WTC11 (cell line): ENCODE data around the gene DHX8. TPM values are rescaled to one million over a fixed set of nuclear protein-coding genes. Genes with fewer than 3 reads are reported as not detected.
"Not testable (repeated sequence)": the region's sequence is repeated elsewhere in the genome, so short reads cannot be mapped to it uniquely, and the experiment has no call there.

Experiments used
- ATAC-seq: fragments of 200-7000 bp; cut with Tn5 transposase; 2 replicates; pipeline ENCODE4 v1.10.0; 2021; ENCODE audit warnings: mild to moderate bottlenecking, moderate library complexity
- CTCF ChIA-PET: fragments of 300-600 bp; sonication (Branson Sonifier 250); formaldehyde crosslinking; loops from one replicate; lab custom pipeline; 2021; ENCODE audit warnings: antibody characterized with exemption; lab: Charles Lee
- POLR2A ChIA-PET: fragments of 350-600 bp; sonication (Branson Sonifier 250); formaldehyde crosslinking; loops from one replicate; lab custom pipeline; 2021; ENCODE audit warnings: antibody characterized with exemption; lab: Charles Lee
- DNase-seq: peaks from one replicate; pipeline ENCODE4 v3.0.0; 2021; ENCODE audit warnings: low spot score
- H3K27ac Mint-ChIP-seq: 2 replicates; pipeline ENCODE4 v1.8.0; 2021; ENCODE audit warnings: mixed read lengths
- H3K27me3 Mint-ChIP-seq: 2 replicates; pipeline ENCODE4 v1.8.0; 2021; ENCODE audit warnings: low read depth, mild to moderate bottlenecking, moderate library complexity, mixed read lengths
- H3K36me3 Mint-ChIP-seq: 2 replicates; pipeline ENCODE4 v1.8.0; 2021; ENCODE audit warnings: mixed read lengths
- H3K4me1 Mint-ChIP-seq: 2 replicates; pipeline ENCODE4 v1.8.0; 2022; ENCODE audit warnings: mixed read lengths
- H3K4me3 Mint-ChIP-seq: 2 replicates; pipeline ENCODE4 v1.8.0; 2021; ENCODE audit warnings: mild to moderate bottlenecking, moderate library complexity, mixed read lengths
- H3K9me3 Mint-ChIP-seq: 2 replicates; pipeline ENCODE4 v1.8.0; 2021; ENCODE audit warnings: mixed read lengths
- ATF1 ChIP-seq: sonication (generic); formaldehyde crosslinking; IDR thresholded peaks from 2 replicates; pipeline ENCODE4 v1.8.1; 2023; ENCODE audit warnings: mild to moderate bottlenecking, moderate library complexity, missing genetic modification reagents
- CBFB ChIP-seq: sonication (generic); formaldehyde crosslinking; IDR thresholded peaks from 2 replicates; pipeline ENCODE4 v1.8.1; 2022; ENCODE audit warnings: mild to moderate bottlenecking, low read depth, missing genetic modification reagents
- IRF2 ChIP-seq: sonication (generic); formaldehyde crosslinking; IDR thresholded peaks from 2 replicates; pipeline ENCODE4 v1.8.0; 2022; ENCODE audit warnings: low read depth, missing genetic modification reagents, borderline replicate concordance
- JAZF1 ChIP-seq: fragments of 250-450 bp; sonication (Bioruptor Pico); IDR thresholded peaks from 2 replicates; pipeline ENCODE4 v1.9.0; 2021; ENCODE audit warnings: moderate library complexity, mild to moderate bottlenecking, inconsistent platforms
- KAT7 ChIP-seq: sonication (generic); formaldehyde crosslinking; IDR thresholded peaks from 2 replicates; pipeline ENCODE4 v1.8.1; 2023; ENCODE audit warnings: missing genetic modification reagents, mild to moderate bottlenecking, borderline replicate concordance
- MAX ChIP-seq: sonication (generic); formaldehyde crosslinking; IDR thresholded peaks from 2 replicates; pipeline ENCODE4 v1.8.0; 2022; ENCODE audit warnings: mild to moderate bottlenecking, missing genetic modification reagents
- NFATC4 ChIP-seq: fragments of 250-450 bp; sonication (Bioruptor Pico); IDR thresholded peaks from 2 replicates; pipeline ENCODE4 v1.9.0; 2021; ENCODE audit warnings: mild to moderate bottlenecking
- NFE2L1 ChIP-seq: sonication (generic); formaldehyde crosslinking; IDR thresholded peaks from 2 replicates; pipeline ENCODE4 v1.8.1; 2023; ENCODE audit warnings: missing genetic modification reagents
- NR1H2 ChIP-seq: sonication (generic); formaldehyde crosslinking; IDR thresholded peaks from 2 replicates; pipeline ENCODE4 v1.9.0; 2021; ENCODE audit warnings: mild to moderate bottlenecking, moderate library complexity, missing genetic modification reagents
- PRRX2 ChIP-seq: fragments of 250-450 bp; sonication (Bioruptor Pico); IDR thresholded peaks from 2 replicates; pipeline ENCODE4 v1.8.0; 2021; ENCODE audit warnings: mild to moderate bottlenecking
- RELA ChIP-seq: sonication (generic); formaldehyde crosslinking; IDR thresholded peaks from 2 replicates; pipeline ENCODE4 v1.8.1; 2022; ENCODE audit warnings: missing genetic modification reagents, mild to moderate bottlenecking, borderline replicate concordance
- SMAD3 ChIP-seq: sonication (generic); formaldehyde crosslinking; IDR thresholded peaks from 2 replicates; pipeline ENCODE4 v1.8.0; 2022; ENCODE audit warnings: missing genetic modification reagents, mild to moderate bottlenecking, borderline replicate concordance
- TEAD4 ChIP-seq: sonication (generic); formaldehyde crosslinking; IDR thresholded peaks from 2 replicates; pipeline ENCODE4 v1.8.0; 2022; ENCODE audit warnings: mild to moderate bottlenecking, missing genetic modification reagents
- ZBTB43 ChIP-seq: sonication (generic); formaldehyde crosslinking; IDR thresholded peaks from 2 replicates; pipeline ENCODE4 v1.8.1; 2023; ENCODE audit warnings: mild to moderate bottlenecking, missing genetic modification reagents
- ZNF263 ChIP-seq: sonication (generic); formaldehyde crosslinking; IDR thresholded peaks from 2 replicates; pipeline ENCODE4 v1.8.1; 2022; ENCODE audit warnings: low read depth, mild to moderate bottlenecking, moderate library complexity, missing genetic modification reagents
- total RNA-seq: library from RNA; stranded (reverse); gene quantifications from 3 replicates; pipeline ENCODE4 v1.2.3, GENCODE V29; 2021
- TF ChIP-seq, protein P1 (sequence below): sonication (generic); formaldehyde crosslinking; IDR thresholded peaks from 2 replicates; pipeline ENCODE4 v1.8.0; 2023; ENCODE audit warnings: missing genetic modification reagents
- TF ChIP-seq, protein P2 (sequence below): sonication (generic); formaldehyde crosslinking; IDR thresholded peaks from 2 replicates; pipeline ENCODE4 v1.8.1; 2023; ENCODE audit warnings: mild to moderate bottlenecking, missing genetic modification reagents, moderate library complexity
- TF ChIP-seq, protein P3 (sequence below): sonication (generic); formaldehyde crosslinking; conservative IDR thresholded peaks from 2 replicates; pipeline ENCODE4 v1.8.1; 2023; ENCODE audit warnings: mild to moderate bottlenecking, low read depth, missing genetic modification reagents, moderate library complexity
- TF ChIP-seq, protein P4 (sequence below): fragments of 250-450 bp; sonication (Bioruptor Pico); IDR thresholded peaks from 2 replicates; pipeline ENCODE4 v1.8.0; 2021; ENCODE audit warnings: mild to moderate bottlenecking
- TF ChIP-seq, protein P5 (sequence below): sonication (generic); formaldehyde crosslinking; IDR thresholded peaks from 2 replicates; pipeline ENCODE4 v1.8.1; 2022; ENCODE audit warnings: missing genetic modification reagents, borderline replicate concordance

DHX8 gene
- total RNA-seq, 1 experiment from 2014 or later = 58.5 TPM

DNA sequence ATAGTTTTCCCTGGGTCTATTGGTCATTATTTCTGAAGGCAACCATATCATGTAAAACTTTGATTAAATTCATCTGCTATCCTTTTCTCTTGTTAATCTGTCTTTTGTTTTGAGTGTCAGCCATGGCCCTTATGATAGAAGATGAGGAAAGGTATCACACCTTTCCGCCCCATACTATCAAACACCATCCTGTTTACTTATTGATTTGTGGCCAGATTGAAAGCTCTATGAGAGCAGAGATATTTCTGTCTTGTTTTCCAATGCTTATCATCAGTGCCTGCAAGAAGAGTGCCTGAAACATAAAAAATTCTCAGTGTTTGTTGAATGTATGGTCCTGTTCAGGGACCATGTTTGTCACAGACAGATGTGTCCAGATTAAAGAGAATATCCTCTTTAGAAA is 22.6 kb upstream of the DHX8 start (continued):
- TF ChIP-seq ATF1 = no peak
- no peak for TF ChIP-seq NR1H2 (CRISPR knock-in tag)
- no peak for TF ChIP-seq ZBTB43 (CRISPR knock-in tag)
- no peak for TF ChIP-seq TEAD4 (CRISPR knock-in tag)
- no peak for TF ChIP-seq RELA (CRISPR knock-in tag)
- TF ChIP-seq, all 79 proteins: peak for 0

GRCh38 chr17:43462569-43462968 is 21.2 kb upstream of the DHX8 start:
- ATAC-seq, POLR2A ChIA-PET, H3K4me3 Mint-ChIP-seq, H3K27ac Mint-ChIP-seq, H3K9me3 Mint-ChIP-seq, H3K36me3 Mint-ChIP-seq, H3K27me3 Mint-ChIP-seq, H3K4me1 Mint-ChIP-seq, DNase-seq: not testable (repeated sequence)
- CTCF ChIA-PET = interaction anchor here (2.3 kb wide), 1 partner anchor 21 kb away, joined by 7 read pairs; the partner anchor contains the start of gene DHX8

DNA sequence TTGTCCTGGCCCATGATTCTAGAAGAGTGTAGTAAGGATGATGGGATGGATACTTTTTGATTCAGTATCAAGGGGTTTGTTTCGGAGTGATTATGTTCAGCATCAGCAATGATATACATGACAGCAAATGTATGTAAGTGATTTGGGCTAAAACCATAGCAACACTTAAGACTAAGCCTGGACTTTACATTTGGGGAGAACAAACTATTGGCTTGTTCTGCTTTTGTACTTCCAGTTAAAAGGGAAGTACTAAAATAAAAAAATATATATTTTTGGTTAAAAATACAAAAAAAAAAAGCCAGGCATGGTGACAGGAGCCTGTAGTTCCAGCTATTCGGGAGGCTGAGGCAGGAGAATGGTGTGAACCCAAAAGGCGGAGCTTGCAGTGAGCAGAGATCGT is 20.5 kb upstream of the DHX8 start:
- POLR2A ChIA-PET = no interaction called here

More for the DNA sequence above, 20.5 kb upstream of the DHX8 start:
- no peak for DNase-seq
- peaks cover 3% of the 10 kb centered on the region for H3K4me1 Mint-ChIP-seq
- CTCF ChIA-PET = interaction anchor here (0.8 to 1.4 kb wide), 2 partner anchors 35 to 69 kb away, joined by 3 to 6 read pairs; no protein-coding TSS in a partner anchor
- no peaks in the 10 kb centered on the region for H3K36me3 Mint-ChIP-seq
- ATAC-seq = no peak
- no peak overlapping the region for H3K27ac Mint-ChIP-seq
- H3K4me3 Mint-ChIP-seq = no peak overlapping the region
- TF ChIP-seq CBFB (CRISPR knock-in tag) = no peak
- TF ChIP-seq, protein P1, sequence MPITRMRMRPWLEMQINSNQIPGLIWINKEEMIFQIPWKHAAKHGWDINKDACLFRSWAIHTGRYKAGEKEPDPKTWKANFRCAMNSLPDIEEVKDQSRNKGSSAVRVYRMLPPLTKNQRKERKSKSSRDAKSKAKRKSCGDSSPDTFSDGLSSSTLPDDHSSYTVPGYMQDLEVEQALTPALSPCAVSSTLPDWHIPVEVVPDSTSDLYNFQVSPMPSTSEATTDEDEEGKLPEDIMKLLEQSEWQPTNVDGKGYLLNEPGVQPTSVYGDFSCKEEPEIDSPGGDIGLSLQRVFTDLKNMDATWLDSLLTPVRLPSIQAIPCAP (CRISPR knock-in tag) = no peak
- TF ChIP-seq, protein P2, sequence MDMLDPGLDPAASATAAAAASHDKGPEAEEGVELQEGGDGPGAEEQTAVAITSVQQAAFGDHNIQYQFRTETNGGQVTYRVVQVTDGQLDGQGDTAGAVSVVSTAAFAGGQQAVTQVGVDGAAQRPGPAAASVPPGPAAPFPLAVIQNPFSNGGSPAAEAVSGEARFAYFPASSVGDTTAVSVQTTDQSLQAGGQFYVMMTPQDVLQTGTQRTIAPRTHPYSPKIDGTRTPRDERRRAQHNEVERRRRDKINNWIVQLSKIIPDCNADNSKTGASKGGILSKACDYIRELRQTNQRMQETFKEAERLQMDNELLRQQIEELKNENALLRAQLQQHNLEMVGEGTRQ = no peak
- TF ChIP-seq IRF2 (CRISPR knock-in tag) = no peak
- TF ChIP-seq JAZF1 (CRISPR knock-in tag) = no peak
- TF ChIP-seq, protein P3, sequence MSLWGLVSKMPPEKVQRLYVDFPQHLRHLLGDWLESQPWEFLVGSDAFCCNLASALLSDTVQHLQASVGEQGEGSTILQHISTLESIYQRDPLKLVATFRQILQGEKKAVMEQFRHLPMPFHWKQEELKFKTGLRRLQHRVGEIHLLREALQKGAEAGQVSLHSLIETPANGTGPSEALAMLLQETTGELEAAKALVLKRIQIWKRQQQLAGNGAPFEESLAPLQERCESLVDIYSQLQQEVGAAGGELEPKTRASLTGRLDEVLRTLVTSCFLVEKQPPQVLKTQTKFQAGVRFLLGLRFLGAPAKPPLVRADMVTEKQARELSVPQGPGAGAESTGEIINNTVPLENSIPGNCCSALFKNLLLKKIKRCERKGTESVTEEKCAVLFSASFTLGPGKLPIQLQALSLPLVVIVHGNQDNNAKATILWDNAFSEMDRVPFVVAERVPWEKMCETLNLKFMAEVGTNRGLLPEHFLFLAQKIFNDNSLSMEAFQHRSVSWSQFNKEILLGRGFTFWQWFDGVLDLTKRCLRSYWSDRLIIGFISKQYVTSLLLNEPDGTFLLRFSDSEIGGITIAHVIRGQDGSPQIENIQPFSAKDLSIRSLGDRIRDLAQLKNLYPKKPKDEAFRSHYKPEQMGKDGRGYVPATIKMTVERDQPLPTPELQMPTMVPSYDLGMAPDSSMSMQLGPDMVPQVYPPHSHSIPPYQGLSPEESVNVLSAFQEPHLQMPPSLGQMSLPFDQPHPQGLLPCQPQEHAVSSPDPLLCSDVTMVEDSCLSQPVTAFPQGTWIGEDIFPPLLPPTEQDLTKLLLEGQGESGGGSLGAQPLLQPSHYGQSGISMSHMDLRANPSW (CRISPR knock-in tag) = no peak
- no peak for TF ChIP-seq MAX
- TF ChIP-seq ZNF263 (CRISPR knock-in tag) = no peak
- TF ChIP-seq, protein P4, sequence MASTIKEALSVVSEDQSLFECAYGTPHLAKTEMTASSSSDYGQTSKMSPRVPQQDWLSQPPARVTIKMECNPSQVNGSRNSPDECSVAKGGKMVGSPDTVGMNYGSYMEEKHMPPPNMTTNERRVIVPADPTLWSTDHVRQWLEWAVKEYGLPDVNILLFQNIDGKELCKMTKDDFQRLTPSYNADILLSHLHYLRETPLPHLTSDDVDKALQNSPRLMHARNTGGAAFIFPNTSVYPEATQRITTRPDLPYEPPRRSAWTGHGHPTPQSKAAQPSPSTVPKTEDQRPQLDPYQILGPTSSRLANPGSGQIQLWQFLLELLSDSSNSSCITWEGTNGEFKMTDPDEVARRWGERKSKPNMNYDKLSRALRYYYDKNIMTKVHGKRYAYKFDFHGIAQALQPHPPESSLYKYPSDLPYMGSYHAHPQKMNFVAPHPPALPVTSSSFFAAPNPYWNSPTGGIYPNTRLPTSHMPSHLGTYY (CRISPR knock-in tag) = no peak
- TF ChIP-seq PRRX2 (CRISPR knock-in tag) = no peak
- TF ChIP-seq, protein P5, sequence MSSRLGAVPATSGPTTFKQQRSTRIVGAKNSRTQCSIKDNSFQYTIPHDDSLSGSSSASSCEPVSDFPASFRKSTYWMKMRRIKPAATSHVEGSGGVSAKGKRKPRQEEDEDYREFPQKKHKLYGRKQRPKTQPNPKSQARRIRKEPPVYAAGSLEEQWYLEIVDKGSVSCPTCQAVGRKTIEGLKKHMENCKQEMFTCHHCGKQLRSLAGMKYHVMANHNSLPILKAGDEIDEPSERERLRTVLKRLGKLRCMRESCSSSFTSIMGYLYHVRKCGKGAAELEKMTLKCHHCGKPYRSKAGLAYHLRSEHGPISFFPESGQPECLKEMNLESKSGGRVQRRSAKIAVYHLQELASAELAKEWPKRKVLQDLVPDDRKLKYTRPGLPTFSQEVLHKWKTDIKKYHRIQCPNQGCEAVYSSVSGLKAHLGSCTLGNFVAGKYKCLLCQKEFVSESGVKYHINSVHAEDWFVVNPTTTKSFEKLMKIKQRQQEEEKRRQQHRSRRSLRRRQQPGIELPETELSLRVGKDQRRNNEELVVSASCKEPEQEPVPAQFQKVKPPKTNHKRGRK (CRISPR knock-in tag) = no peak
- TF ChIP-seq KAT7 (CRISPR knock-in tag) = no peak
- TF ChIP-seq NFE2L1 = no peak
- TF ChIP-seq SMAD3 = no peak
- no peak for TF ChIP-seq NFATC4 (CRISPR knock-in tag)
- H3K27me3 Mint-ChIP-seq = no peaks in the 10 kb centered on the region
- H3K9me3 Mint-ChIP-seq = no peaks in the 10 kb centered on the region
